A549 (cell line): ENCODE measurements around the gene MLST8. TPM values are rescaled to one million over a fixed set of nuclear protein-coding genes. Genes with fewer than 3 reads are reported as not detected.

Experiments used
- ATAC-seq, 2 experiments: fragments of 200-7000 bp in 1 of 2; fragments of >200 bp in 1 of 2; cut with Nextera tagmentation in 1 of 2; cut with Tn5 transposase in 1 of 2; 3 replicates each; pipeline versions ENCODE4 v1.8.0 to v1.9.1; 2018 to 2020; ENCODE audit warnings: mild to moderate bottlenecking in 1 of 2, moderate library complexity in 1 of 2
- CTCF ChIA-PET: fragments of 300-600 bp; sonication (Branson Sonifier 250); formaldehyde crosslinking; extraction: SDS; loops from one replicate; lab custom pipeline; 2021; ENCODE audit warnings: antibody characterized with exemption, inconsistent platforms; lab: Yijun Ruan, JAX
- POLR2A ChIA-PET: fragments of 350-600 bp; formaldehyde crosslinking; extraction: SDS; loops from one replicate; lab custom pipeline; 2021; ENCODE audit warnings: antibody characterized with exemption, inconsistent platforms; lab: Yijun Ruan, JAX
- DNase-seq, 2 experiments: peaks; one replicate each; pipeline versions ENCODE4 v3.0.0 to v3.0.0-alpha.2; 2011 to 2016; ENCODE audit warnings: low read depth in 1 of 2, low spot score in 1 of 2
- FAIRE-seq: peaks from 2 replicates; lab custom pipeline; 2011; peaks lifted over from hg19 to GRCh38; lab: Jason Lieb, UNC
- H3K27ac ChIP-seq, 2 experiments: fragments of >200 bp; sonication (Bioruptor Twin); formaldehyde crosslinking; 3 replicates each; pipeline ENCODE4 v1.5.1; 2016 to 2017
- H3K4me1 ChIP-seq: fragments of >200 bp; sonication (Bioruptor Twin); formaldehyde crosslinking; 3 replicates; pipeline ENCODE4 v1.6.1; 2016
- H3K4me2 ChIP-seq: fragments of >200 bp; sonication (Bioruptor Twin); formaldehyde crosslinking; 3 replicates; pipeline ENCODE4 v1.6.1; 2016
- H3K4me3 ChIP-seq: fragments of >200 bp; sonication (Bioruptor Twin); formaldehyde crosslinking; 3 replicates; pipeline ENCODE4 v1.5.1; 2016
- H3K9me3 ChIP-seq: fragments of >200 bp; sonication (Bioruptor Twin); formaldehyde crosslinking; 3 replicates; pipeline ENCODE4 v1.6.1; 2016
- BHLHE40 ChIP-seq: IDR thresholded peaks from 2 replicates; pipeline ENCODE4 v1.6.1; 2012; ENCODE audit warnings: low read depth, low read length, inconsistent platforms
- CEBPB ChIP-seq, 2 experiments: fragments of >200 bp in 1 of 2; sonication (Bioruptor Twin) in 1 of 2; formaldehyde crosslinking in 1 of 2; IDR thresholded peaks; 2 replicates each; pipeline ENCODE4 v1.6.1; 2012 to 2016
- CHD2 ChIP-seq: fragments of 150-350 bp; IDR thresholded peaks from 2 replicates; pipeline ENCODE4 v1.6.1; 2014; ENCODE audit warnings: low read length; ENCODE audit not compliant: partially characterized antibody
- EHF ChIP-seq: fragments of 250-450 bp; sonication (Bioruptor Pico); IDR thresholded peaks from 2 replicates; pipeline ENCODE4 v1.5.0; 2020; ENCODE audit warnings: mild to moderate bottlenecking
- EHMT2 ChIP-seq: fragments of 200-600 bp; sonication (generic); IDR thresholded peaks from 2 replicates; pipeline ENCODE4 v1.6.1; 2016; ENCODE audit warnings: antibody characterized with exemption, low read depth, mild to moderate bottlenecking, moderate library complexity
- ELK1 ChIP-seq: fragments of 150-350 bp; IDR thresholded peaks from 2 replicates; pipeline ENCODE4 v1.6.1; 2014; ENCODE audit warnings: low read depth, mild to moderate bottlenecking, low read length
- EP300 ChIP-seq, 2 experiments: fragments of >200 bp; sonication (Bioruptor Twin); formaldehyde crosslinking; IDR thresholded peaks; 2 replicates in 1 of 2; 3 replicates in 1 of 2; pipeline ENCODE4 v1.6.1; 2016 to 2017
- FOXS1 ChIP-seq: fragments of 250-450 bp; sonication (Bioruptor Pico); IDR thresholded peaks from 2 replicates; pipeline ENCODE4 v1.5.0; 2020; ENCODE audit warnings: mild to moderate bottlenecking, moderate library complexity
- HOXA7 ChIP-seq: fragments of 250-450 bp; sonication (Bioruptor Pico); IDR thresholded peaks from 2 replicates; pipeline ENCODE4 v1.5.0; 2020; ENCODE audit warnings: mild to moderate bottlenecking, moderate library complexity
- HOXB13 ChIP-seq: fragments of 250-450 bp; sonication (Bioruptor Pico); IDR thresholded peaks from 2 replicates; pipeline ENCODE4 v1.5.0; 2020; ENCODE audit warnings: low read depth, mild to moderate bottlenecking, moderate library complexity
- HOXB5 ChIP-seq: fragments of 250-450 bp; sonication (Bioruptor Pico); IDR thresholded peaks from 2 replicates; pipeline ENCODE4 v1.5.0; 2020; ENCODE audit warnings: mild to moderate bottlenecking, moderate library complexity
- KDM5A ChIP-seq: fragments of 200-600 bp; sonication (generic); IDR thresholded peaks from 2 replicates; pipeline ENCODE4 v1.6.1; 2016; ENCODE audit warnings: antibody characterized with exemption, mild to moderate bottlenecking
- MAFK ChIP-seq: fragments of 450-650 bp; IDR thresholded peaks from 2 replicates; pipeline ENCODE4 v1.6.1; 2014; ENCODE audit not compliant: partially characterized antibody
- MAX ChIP-seq: IDR thresholded peaks from 2 replicates; pipeline ENCODE4 v1.6.1; 2012
- MAZ ChIP-seq: fragments of 150-350 bp; IDR thresholded peaks from 2 replicates; pipeline ENCODE4 v1.6.1; 2014; ENCODE audit warnings: antibody characterized with exemption, low read depth, low read length, borderline replicate concordance
- MYC ChIP-seq: IDR thresholded peaks from 2 replicates; pipeline ENCODE4 v1.6.1; 2012; ENCODE audit warnings: mild to moderate bottlenecking, inconsistent platforms, low read length, improper control_type of control experiment, borderline replicate concordance
- REST ChIP-seq: fragments of 200-600 bp; sonication (generic); IDR thresholded peaks from 2 replicates; pipeline ENCODE4 v1.6.1; 2016; ENCODE audit warnings: antibody characterized with exemption, mild to moderate bottlenecking, moderate library complexity
- RFX5 ChIP-seq: fragments of 450-650 bp; IDR thresholded peaks from 2 replicates; pipeline ENCODE4 v1.7.1; 2014; ENCODE audit warnings: antibody characterized with exemption, mild to moderate bottlenecking, moderate library complexity
- TFCP2L1 ChIP-seq: fragments of 250-450 bp; sonication (Bioruptor Pico); IDR thresholded peaks from 2 replicates; pipeline ENCODE4 v1.5.0; 2021; ENCODE audit warnings: mild to moderate bottlenecking
- ZFP36 ChIP-seq: fragments of 450-650 bp; IDR thresholded peaks from 2 replicates; pipeline ENCODE4 v1.6.1; 2014; ENCODE audit warnings: borderline replicate concordance; ENCODE audit not compliant: partially characterized antibody
- ZSCAN20 ChIP-seq: fragments of 250-450 bp; sonication (Bioruptor Pico); IDR thresholded peaks from 2 replicates; pipeline ENCODE4 v1.8.0; 2022; ENCODE audit warnings: mild to moderate bottlenecking, moderate library complexity
- WGBS: methylation state at CpG from one replicate; pipeline ENCODE4 v1.1.6; 2017; ENCODE audit errors: missing lambda C conversion rate; 5-methylcytosine and 5-hydroxymethylcytosine counted together
- polyA plus RNA-seq, 4 experiments: library from polyadenylated mRNA; depleted of rRNA in 3 of 4; stranded (reverse); fragments of >200 nt; fragmentation: RNase III in 1 of 4; extraction: RNeasy Plus Mini Kit Qiagen cat#74134 plus additional on column Dnase treatment in 1 of 4; gene quantifications; 2 replicates in 3 of 4; 3 replicates in 1 of 4; pipeline ENCODE4 v1.2.3, GENCODE V29; 2011 to 2017
- TF ChIP-seq, protein P1 (sequence below): fragments of 250-450 bp; sonication (Bioruptor Pico); IDR thresholded peaks from 2 replicates; pipeline ENCODE4 v1.5.0; 2021; ENCODE audit warnings: mild to moderate bottlenecking, moderate library complexity, borderline replicate concordance

Gene MLST8
- polyA plus RNA-seq, 2 of the 4 experiments (the other 2 are of a cell fraction) = 46.8 to 53.9 TPM

- DNase-seq = no peak
- ATAC-seq = no peak
- no peaks in the 10 kb centered on the region for H3K4me1 ChIP-seq
- H3K4me2 ChIP-seq = no peak overlapping the region
- FAIRE-seq = no peak
- H3K4me3 ChIP-seq = no peak overlapping the region
- WGBS = 96% methylated on average over 17 of the region's 23 CpGs
- ChIA-PET POLR2A (interaction anchor here (0.5 kb wide), 1 partner anchor 299 kb away, joined by 3 read pairs; no protein-coding TSS in a partner anchor), CTCF (interaction anchor here (0.7 to 3.1 kb wide), 3 partner anchors 18 to 172 kb away, joined by 3 to 12 read pairs (median 3); partner anchors contain the start of gene E4F1)
- TF ChIP-seq RFX5 (no peak), EHF (CRISPR knock-in tag) (no peak), ZFP36 (no peak), CHD2 (no peak), ELK1 (no peak), EP300 (IDR thresholded peaks at IDR 0.05) (no peak), REST (no peak), EHMT2 (no peak)
- TF ChIP-seq, protein P1, sequence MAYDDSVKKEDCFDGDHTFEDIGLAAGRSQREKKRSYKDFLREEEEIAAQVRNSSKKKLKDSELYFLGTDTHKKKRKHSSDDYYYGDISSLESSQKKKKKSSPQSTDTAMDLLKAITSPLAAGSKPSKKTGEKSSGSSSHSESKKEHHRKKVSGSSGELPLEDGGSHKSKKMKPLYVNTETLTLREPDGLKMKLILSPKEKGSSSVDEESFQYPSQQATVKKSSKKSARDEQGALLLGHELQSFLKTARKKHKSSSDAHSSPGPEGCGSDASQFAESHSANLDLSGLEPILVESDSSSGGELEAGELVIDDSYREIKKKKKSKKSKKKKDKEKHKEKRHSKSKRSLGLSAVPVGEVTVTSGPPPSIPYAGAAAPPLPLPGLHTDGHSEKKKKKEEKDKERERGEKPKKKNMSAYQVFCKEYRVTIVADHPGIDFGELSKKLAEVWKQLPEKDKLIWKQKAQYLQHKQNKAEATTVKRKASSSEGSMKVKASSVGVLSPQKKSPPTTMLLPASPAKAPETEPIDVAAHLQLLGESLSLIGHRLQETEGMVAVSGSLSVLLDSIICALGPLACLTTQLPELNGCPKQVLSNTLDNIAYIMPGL = no peak
- H3K9me3 ChIP-seq = no peaks in the 10 kb centered on the region
- H3K27ac ChIP-seq = no peak overlapping the region
Observed at GRCh38 chr16:2176047-2176446, 29.2 kb upstream of the MLST8 start.

DNA sequence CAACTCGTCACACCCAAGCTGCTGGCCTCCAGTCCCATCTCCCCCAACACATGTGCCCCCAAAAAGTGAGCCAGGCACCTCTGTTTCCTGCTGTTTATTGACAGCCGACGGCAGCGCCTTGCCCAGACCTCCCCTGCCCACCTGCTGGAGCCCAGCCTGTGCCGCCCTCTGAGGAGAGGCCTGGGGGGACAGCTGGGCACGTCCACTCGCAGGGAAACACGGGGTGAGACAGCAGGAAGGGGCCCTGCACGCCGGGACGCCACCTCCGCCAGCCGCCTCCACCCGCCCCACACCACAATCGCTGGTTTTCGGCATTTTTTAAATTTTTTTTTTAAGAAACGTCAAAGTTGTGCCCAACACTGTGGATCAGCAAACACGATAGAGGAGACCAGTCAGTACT is 28.2 kb upstream of the MLST8 start:
- H3K4me3 ChIP-seq = no peak overlapping the region
- no peak for ATAC-seq
- no peak for DNase-seq
- no peaks in the 10 kb centered on the region for H3K9me3 ChIP-seq
- no peak for FAIRE-seq
- ChIA-PET POLR2A (interaction anchor here (0.7 to 2.1 kb wide), 2 partner anchors 12 to 22 kb away, joined by 5 to 9 read pairs; partner anchors contain the start of gene TRAF7), CTCF (interaction anchor here (1.0 to 3.1 kb wide), 2 partner anchors 17 to 20 kb away, joined by 4 to 12 read pairs; no protein-coding TSS in a partner anchor)
- H3K27ac ChIP-seq = no peak overlapping the region
- no peaks in the 10 kb centered on the region for H3K4me1 ChIP-seq
- H3K4me2 ChIP-seq = no peak overlapping the region
- TF ChIP-seq MAZ (no peak), ZSCAN20 (CRISPR knock-in tag) (no peak), MYC (no peak), KDM5A (no peak), CEBPB (IDR thresholded peaks at IDR 0.05) (no peak), HOXB13 (no peak), RFX5 (no peak)
- 92% methylated on average over 18 of the region's 18 CpGs for WGBS

GRCh38 chr16:2177561-2177960 is 27.7 kb upstream of the MLST8 start:
- POLR2A ChIA-PET = interaction anchor here (2.1 kb wide), 1 partner anchor 22 kb away, joined by 9 read pairs; the partner anchor contains the start of gene TRAF7
- CTCF ChIA-PET = interaction anchor here (1.0 to 3.1 kb wide), 2 partner anchors 17 to 20 kb away, joined by 4 to 12 read pairs; no protein-coding TSS in a partner anchor
- TF ChIP-seq MAX (no peak), REST (no peak), TFCP2L1 (CRISPR knock-in tag) (no peak), MAFK (no peak), FOXS1 (CRISPR knock-in tag) (no peak), BHLHE40 (no peak), HOXB5 (CRISPR knock-in tag) (no peak), HOXA7 (CRISPR knock-in tag) (no peak)

More at GRCh38 chr16:2177561-2177960, 27.7 kb upstream of the MLST8 start:
- H3K27ac ChIP-seq = no peak overlapping the region
- FAIRE-seq = no peak
- no peak for DNase-seq
- H3K9me3 ChIP-seq = no peaks in the 10 kb centered on the region
- no peak overlapping the region for H3K4me2 ChIP-seq
- no peak overlapping the region for H3K4me3 ChIP-seq
- ATAC-seq = no peak
- no peaks in the 10 kb centered on the region for H3K4me1 ChIP-seq
- WGBS = 90% methylated on average over 19 of the region's 20 CpGs
